ENCODE results near the gene C4BPB.

DNA sequence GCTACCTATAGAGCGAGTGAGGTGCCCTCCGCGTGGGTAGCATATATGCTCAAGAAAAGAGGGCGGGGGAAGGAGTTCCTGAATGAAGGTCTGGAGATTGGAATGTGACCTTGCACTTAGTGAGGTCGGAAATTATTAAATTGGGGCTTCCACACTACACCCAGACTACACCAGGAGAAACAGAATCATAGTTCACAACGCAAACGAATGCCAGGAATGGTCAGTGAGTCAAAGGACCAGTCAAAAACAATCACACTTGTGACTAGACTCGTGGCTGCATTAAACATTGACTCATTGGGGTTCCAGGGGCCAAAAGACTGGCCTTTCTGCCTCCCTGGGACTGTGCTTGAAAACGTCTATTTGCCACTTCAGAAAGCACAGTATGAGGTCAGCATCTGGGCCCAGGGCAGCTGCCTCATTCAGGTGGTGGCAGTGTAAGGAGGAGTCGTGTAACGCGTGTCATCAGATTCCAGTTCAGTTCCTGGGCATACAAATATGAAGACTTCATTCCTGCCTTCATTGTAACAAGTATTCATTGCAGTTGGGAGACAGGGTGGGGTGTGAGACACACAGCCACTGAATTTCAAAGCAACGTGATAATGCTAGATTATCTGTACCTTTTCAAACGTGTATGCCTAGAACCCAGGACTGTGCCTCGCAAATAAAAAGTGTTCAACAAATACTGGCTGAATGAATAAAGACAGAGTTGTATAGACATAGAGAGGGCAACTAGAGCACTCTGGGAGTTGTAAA is 37.3 kb upstream of the C4BPB start, which contains the start of gene YOD1:
- TF ChIP-seq CTCF (conservative IDR thresholded peaks at IDR 0.05) (no peak), ZFX (IDR thresholded peaks at IDR 0.05) (no peak)

Measured in C4-2B (cell line).